SK-N-SH treated with all-trans-retinoic acid at 6 μM for 48 hours (cell line): Measurements from ENCODE around the gene ANO9.

Source experiments
- ATAC-seq: fragments of 200-7000 bp; cut with Tn5 transposase; 3 replicates; pipeline ENCODE4 v1.9.1; 2020; ENCODE audit warnings: mild to moderate bottlenecking, moderate library complexity
- ARNTL ChIP-seq: fragments of 450-650 bp; formaldehyde crosslinking; IDR thresholded peaks from 2 replicates; pipeline ENCODE4 v1.5.0; 2020; ENCODE audit warnings: low read depth, mild to moderate bottlenecking, moderate library complexity, borderline replicate concordance
- BACH2 ChIP-seq: fragments of 250-450 bp; sonication (Bioruptor Pico); IDR thresholded peaks from 2 replicates; pipeline ENCODE4 v1.9.0; 2021; ENCODE audit warnings: mild to moderate bottlenecking, borderline replicate concordance
- CREB5 ChIP-seq: fragments of 250-450 bp; sonication (Bioruptor Pico); IDR thresholded peaks from 2 replicates; pipeline ENCODE4 v1.5.1; 2020; ENCODE audit warnings: low read depth, mild to moderate bottlenecking, moderate library complexity
- CSDC2 ChIP-seq: fragments of 250-450 bp; sonication (Bioruptor Pico); IDR thresholded peaks from 2 replicates; pipeline ENCODE4 v1.5.0; 2020; ENCODE audit warnings: mild to moderate bottlenecking, moderate library complexity
- CSRNP3 ChIP-seq: fragments of 250-450 bp; sonication (Bioruptor Pico); IDR thresholded peaks from 2 replicates; pipeline ENCODE4 v1.5.1; 2021; ENCODE audit warnings: mild to moderate bottlenecking, moderate library complexity
- GLIS3 ChIP-seq: fragments of 250-450 bp; sonication (Bioruptor Pico); IDR thresholded peaks from 2 replicates; pipeline ENCODE4 v1.5.0; 2020; ENCODE audit warnings: mild to moderate bottlenecking, moderate library complexity
- OSR1 ChIP-seq: fragments of 250-450 bp; sonication (Bioruptor Pico); IDR thresholded peaks from 2 replicates; pipeline ENCODE4 v1.8.0; 2022; ENCODE audit warnings: moderate library complexity, mild to moderate bottlenecking, inconsistent platforms
- PATZ1 ChIP-seq: fragments of 250-450 bp; sonication (Bioruptor Pico); IDR thresholded peaks from 2 replicates; pipeline ENCODE4 v1.8.0; 2020; ENCODE audit warnings: mild to moderate bottlenecking, moderate library complexity, borderline replicate concordance
- POU6F1 ChIP-seq: fragments of 250-450 bp; sonication (Bioruptor Pico); IDR thresholded peaks from 2 replicates; pipeline ENCODE4 v1.8.0; 2021; ENCODE audit warnings: low read depth, mild to moderate bottlenecking, moderate library complexity, borderline replicate concordance
- PPARA ChIP-seq: fragments of 250-450 bp; sonication (Bioruptor Pico); IDR thresholded peaks from 2 replicates; pipeline ENCODE4 v1.5.0; 2020; ENCODE audit warnings: mild to moderate bottlenecking, borderline replicate concordance
- RARB ChIP-seq: fragments of 250-450 bp; sonication (Bioruptor Pico); IDR thresholded peaks from 2 replicates; pipeline ENCODE4 v1.8.0; 2021; ENCODE audit warnings: mild to moderate bottlenecking, moderate library complexity
- TCF4 ChIP-seq: fragments of 250-450 bp; sonication (Bioruptor Pico); IDR thresholded peaks from 2 replicates; pipeline ENCODE4 v1.8.0; 2021; ENCODE audit warnings: mild to moderate bottlenecking, moderate library complexity, borderline replicate concordance
- TOX ChIP-seq: fragments of 250-450 bp; sonication (Bioruptor Pico); IDR thresholded peaks from 2 replicates; pipeline ENCODE4 v1.8.0; 2021; ENCODE audit warnings: mild to moderate bottlenecking, moderate library complexity, borderline replicate concordance
- ZC3H10 ChIP-seq: fragments of 250-450 bp; sonication (Bioruptor Pico); IDR thresholded peaks from 2 replicates; pipeline ENCODE4 v1.5.1; 2021; ENCODE audit warnings: mild to moderate bottlenecking, moderate library complexity
- ZFP3 ChIP-seq: fragments of 250-450 bp; sonication (Bioruptor Pico); IDR thresholded peaks from 2 replicates; pipeline ENCODE4 v1.5.0; 2020; ENCODE audit warnings: mild to moderate bottlenecking, moderate library complexity
- ZFP30 ChIP-seq: fragments of 450-650 bp; formaldehyde crosslinking; IDR thresholded peaks from 2 replicates; pipeline ENCODE4 v1.5.0; 2022; ENCODE audit warnings: mild to moderate bottlenecking, moderate library complexity
- ZNF565 ChIP-seq: fragments of 450-650 bp; formaldehyde crosslinking; conservative IDR thresholded peaks from 2 replicates; pipeline ENCODE4 v1.5.0; 2020; ENCODE audit warnings: low read depth, mild to moderate bottlenecking, moderate library complexity
- ZNF70 ChIP-seq: fragments of 450-650 bp; formaldehyde crosslinking; IDR thresholded peaks from 2 replicates; pipeline ENCODE4 v1.5.0; 2020; ENCODE audit warnings: mild to moderate bottlenecking, moderate library complexity
- ZNF8 ChIP-seq: fragments of 450-650 bp; formaldehyde crosslinking; IDR thresholded peaks from 2 replicates; pipeline ENCODE4 v1.5.0; 2020; ENCODE audit warnings: mild to moderate bottlenecking, moderate library complexity

The ANO9 gene

GRCh38 chr11:380996-381395 lies 60.8 kb downstream of the ANO9 start:
- no peak for ATAC-seq
- TF ChIP-seq CREB5 (CRISPR knock-in tag), result no peak
- TF ChIP-seq ZFP30 (CRISPR knock-in tag), result no peak
- TF ChIP-seq POU6F1 (CRISPR knock-in tag), result no peak
- no peak for TF ChIP-seq BACH2
- TF ChIP-seq, all 23 proteins: peak for 0

GRCh38 chr11:380491-380890 lies 61.3 kb downstream of the ANO9 start:
- ATAC-seq, result no peak

GRCh38 chr11:380095-380480 lies 61.7 kb downstream of the ANO9 start:
- no peak for TF ChIP-seq GLIS3
- no peak for TF ChIP-seq CSDC2
- TF ChIP-seq ZNF8, result no peak
- no peak for ATAC-seq

More at GRCh38 chr11:380491-380890, 61.3 kb downstream of the ANO9 start:
- TF ChIP-seq ZC3H10 (CRISPR knock-in tag) (no peak), TCF4 (CRISPR knock-in tag) (no peak), PATZ1 (no peak), TOX (no peak)

GRCh38 chr11:379205-380094 lies 62.4 kb downstream of the ANO9 start:
- no peak for TF ChIP-seq ARNTL (CRISPR knock-in tag)
- no peak for TF ChIP-seq BACH2
- no peak for TF ChIP-seq ZFP3 (CRISPR knock-in tag)
- TF ChIP-seq ZNF70 (CRISPR knock-in tag), result no peak
- TF ChIP-seq CSRNP3 (CRISPR knock-in tag), result no peak
- TF ChIP-seq OSR1 (CRISPR knock-in tag), result no peak
- no peak for TF ChIP-seq POU6F1 (CRISPR knock-in tag)
- TF ChIP-seq RARB (CRISPR knock-in tag), result no peak
- ATAC-seq, result no peak

- TF ChIP-seq TOX (no peak), OSR1 (CRISPR knock-in tag) (no peak), ZFP30 (CRISPR knock-in tag) (no peak), ZC3H10 (CRISPR knock-in tag) (no peak), ZNF565 (CRISPR knock-in tag) (no peak), PPARA (CRISPR knock-in tag) (no peak)
- TF ChIP-seq, all 23 proteins: peak for 0
- ATAC-seq, result no peak; the same call in 2 of the 3 replicates
Measured at GRCh38 chr11:377883-378500, 63.8 kb downstream of the ANO9 start.
